Neural progenitor cell (in vitro differentiated cells): Measurements from ENCODE around the gene CCDC51. TPM values are rescaled to one million over a fixed set of nuclear protein-coding genes. Genes with fewer than 3 reads are reported as not detected.

Source experiments
- DNase-seq: peaks from one replicate; pipeline ENCODE4 v3.0.0-alpha.2; 2016; ENCODE audit warnings: low spot score
- H2AFZ ChIP-seq: fragments of 200-600 bp; sonication (generic); replicated peaks from 2 replicates; pipeline ENCODE4 v1.6.1; 2016; ENCODE audit warnings: antibody characterized with exemption
- H3F3A ChIP-seq: fragments of 200-600 bp; sonication (generic); 2 replicates; pipeline ENCODE4 v1.6.1; 2016; ENCODE audit warnings: antibody characterized with exemption, low read depth
- H3K27ac ChIP-seq: fragments of 200-600 bp; sonication (generic); 2 replicates; pipeline ENCODE4 v1.5.1; 2016; ENCODE audit warnings: mild to moderate bottlenecking
- H3K27me3 ChIP-seq: fragments of 200-600 bp; sonication (generic); 2 replicates; pipeline ENCODE4 v1.6.1; 2016; ENCODE audit warnings: mild to moderate bottlenecking, moderate library complexity
- H3K36me3 ChIP-seq: fragments of 200-600 bp; sonication (generic); 2 replicates; pipeline ENCODE4 v1.5.1; 2016
- H3K4me1 ChIP-seq: fragments of 200-600 bp; sonication (generic); 2 replicates; pipeline ENCODE4 v1.6.1; 2016; ENCODE audit warnings: mixed run types
- H3K4me2 ChIP-seq: fragments of 200-600 bp; sonication (generic); 2 replicates; pipeline ENCODE4 v1.6.1; 2016
- H3K4me3 ChIP-seq: fragments of 200-600 bp; sonication (generic); 2 replicates; pipeline ENCODE4 v1.5.1; 2016
- H3K79me2 ChIP-seq: fragments of 200-600 bp; sonication (generic); 2 replicates; pipeline ENCODE4 v1.6.1; 2016; ENCODE audit warnings: low read depth
- H3K9ac ChIP-seq: fragments of 200-600 bp; sonication (generic); 2 replicates; pipeline ENCODE4 v1.6.1; 2016
- H3K9me3 ChIP-seq: fragments of 200-600 bp; sonication (generic); 2 replicates; pipeline ENCODE4 v1.5.1; 2016; ENCODE audit warnings: low read depth
- H4K20me1 ChIP-seq: fragments of 200-600 bp; sonication (generic); 2 replicates; pipeline ENCODE4 v1.6.1; 2016; ENCODE audit warnings: low read depth
- H3K27ac Mint-ChIP-seq: 3 replicates; pipeline ENCODE4 v1.8.0; 2021; ENCODE audit warnings: mixed read lengths
- H3K27me3 Mint-ChIP-seq: 2 replicates; pipeline ENCODE4 v1.8.0; 2022; ENCODE audit warnings: low read depth, mild to moderate bottlenecking, inconsistent platforms, moderate library complexity, mixed read lengths; ENCODE audit not compliant: insufficient read depth
- H3K36me3 Mint-ChIP-seq: 3 replicates; pipeline ENCODE4 v1.8.0; 2021; ENCODE audit warnings: mixed read lengths
- H3K4me1 Mint-ChIP-seq: 3 replicates; pipeline ENCODE4 v1.8.0; 2021; ENCODE audit warnings: mixed read lengths
- H3K4me3 Mint-ChIP-seq: 3 replicates; pipeline ENCODE4 v1.8.0; 2021; ENCODE audit warnings: mild to moderate bottlenecking, moderate library complexity, mixed read lengths
- H3K9me3 Mint-ChIP-seq: 3 replicates; pipeline ENCODE4 v1.8.0; 2020; ENCODE audit warnings: mixed read lengths
- EZH2 ChIP-seq: fragments of 200-600 bp; sonication (generic); IDR thresholded peaks from 2 replicates; pipeline ENCODE4 v1.6.1; 2017; ENCODE audit warnings: antibody characterized with exemption, mild to moderate bottlenecking, moderate library complexity
- EZH2phosphoT487 ChIP-seq: fragments of 200-600 bp; sonication (generic); IDR thresholded peaks from 2 replicates; pipeline ENCODE4 v1.6.1; 2017; ENCODE audit warnings: antibody characterized with exemption
- total RNA-seq: library from RNA; depleted of rRNA; stranded (reverse); fragments of >200 nt; gene quantifications from 2 replicates; pipeline ENCODE4 v1.2.3, GENCODE V29; 2015; ENCODE audit warnings: low replicate concordance
- TF ChIP-seq, protein P1 (sequence below): fragments of 200-600 bp; sonication (generic); IDR thresholded peaks from 2 replicates; pipeline ENCODE4 v1.5.1; 2017; ENCODE audit warnings: antibody characterized with exemption, mild to moderate bottlenecking

Gene CCDC51
- total RNA-seq, 1 donor from 2014 or later: 13.9 TPM

DNA sequence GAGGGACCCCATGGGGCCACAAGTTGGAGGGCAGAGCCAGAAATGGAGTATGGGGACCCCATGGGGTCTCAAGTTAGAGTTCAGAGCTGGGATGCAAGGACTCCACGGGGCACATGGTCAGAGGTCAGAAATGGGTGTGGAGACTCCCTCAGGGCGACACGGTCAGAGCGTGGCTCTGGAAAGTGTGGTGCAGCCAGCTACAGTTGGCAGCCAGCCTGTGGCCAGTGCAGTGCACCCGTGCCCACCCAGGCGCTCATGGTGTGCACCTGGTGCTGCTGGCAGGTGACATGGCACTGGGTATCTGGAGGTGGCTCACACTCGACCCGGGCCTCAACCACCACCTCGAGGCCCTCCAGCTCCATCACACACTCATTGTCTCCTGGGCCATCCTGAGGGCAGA is 21.3 kb downstream of the CCDC51 start:
- Histone ChIP-seq H3K27me3 (no peaks in the 10 kb centered on the region), H3K36me3 (no peaks in the 10 kb centered on the region), H3K9ac (no peak overlapping the region), H4K20me1 (peaks cover 47% of the 10 kb centered on the region), H3F3A (no peaks in the 10 kb centered on the region), H3K4me3 (no peak overlapping the region), H3K9me3 (no peaks in the 10 kb centered on the region), H3K4me1 (no peaks in the 10 kb centered on the region), H3K79me2 (peaks cover 22% of the 10 kb centered on the region), H3K4me2 (no peak overlapping the region), H2AFZ (no peak overlapping the region), H3K27ac (no peak overlapping the region)
- no peak overlapping the region for H3K4me3 Mint-ChIP-seq
- H3K36me3 Mint-ChIP-seq: peaks cover 21% of the 10 kb centered on the region
- no peak for DNase-seq
- no peaks in the 10 kb centered on the region for H3K27me3 Mint-ChIP-seq
- H3K4me1 Mint-ChIP-seq: no peaks in the 10 kb centered on the region
- H3K27ac Mint-ChIP-seq: no peak overlapping the region
- no peak for TF ChIP-seq EZH2phosphoT487
- no peaks in the 10 kb centered on the region for H3K9me3 Mint-ChIP-seq

- H3K27ac Mint-ChIP-seq: no peak overlapping the region
- no peaks in the 10 kb centered on the region for H3K27me3 ChIP-seq
- DNase-seq: no peak
- H3F3A ChIP-seq: no peaks in the 10 kb centered on the region
- H3K9me3 Mint-ChIP-seq: no peaks in the 10 kb centered on the region
- no peaks in the 10 kb centered on the region for H3K4me1 ChIP-seq
- no peaks in the 10 kb centered on the region for H3K4me1 Mint-ChIP-seq
- H3K9me3 ChIP-seq: no peaks in the 10 kb centered on the region
- no peak overlapping the region for H3K4me3 ChIP-seq
- H3K27me3 Mint-ChIP-seq: peaks cover 2% of the 10 kb centered on the region
- H3K4me3 Mint-ChIP-seq: no peak overlapping the region
- H3K4me2 ChIP-seq: no peak overlapping the region
- no peaks in the 10 kb centered on the region for H3K36me3 ChIP-seq
- H2AFZ ChIP-seq: no peak overlapping the region
- no peak for TF ChIP-seq EZH2
- TF ChIP-seq, protein P1, sequence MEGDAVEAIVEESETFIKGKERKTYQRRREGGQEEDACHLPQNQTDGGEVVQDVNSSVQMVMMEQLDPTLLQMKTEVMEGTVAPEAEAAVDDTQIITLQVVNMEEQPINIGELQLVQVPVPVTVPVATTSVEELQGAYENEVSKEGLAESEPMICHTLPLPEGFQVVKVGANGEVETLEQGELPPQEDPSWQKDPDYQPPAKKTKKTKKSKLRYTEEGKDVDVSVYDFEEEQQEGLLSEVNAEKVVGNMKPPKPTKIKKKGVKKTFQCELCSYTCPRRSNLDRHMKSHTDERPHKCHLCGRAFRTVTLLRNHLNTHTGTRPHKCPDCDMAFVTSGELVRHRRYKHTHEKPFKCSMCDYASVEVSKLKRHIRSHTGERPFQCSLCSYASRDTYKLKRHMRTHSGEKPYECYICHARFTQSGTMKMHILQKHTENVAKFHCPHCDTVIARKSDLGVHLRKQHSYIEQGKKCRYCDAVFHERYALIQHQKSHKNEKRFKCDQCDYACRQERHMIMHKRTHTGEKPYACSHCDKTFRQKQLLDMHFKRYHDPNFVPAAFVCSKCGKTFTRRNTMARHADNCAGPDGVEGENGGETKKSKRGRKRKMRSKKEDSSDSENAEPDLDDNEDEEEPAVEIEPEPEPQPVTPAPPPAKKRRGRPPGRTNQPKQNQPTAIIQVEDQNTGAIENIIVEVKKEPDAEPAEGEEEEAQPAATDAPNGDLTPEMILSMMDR: no peak
- peaks cover 17% of the 10 kb centered on the region for H3K79me2 ChIP-seq
- H3K9ac ChIP-seq: no peak overlapping the region
- no peak overlapping the region for H3K27ac ChIP-seq
- H3K36me3 Mint-ChIP-seq: peaks cover 24% of the 10 kb centered on the region
- H4K20me1 ChIP-seq: peaks cover 42% of the 10 kb centered on the region
These were observed 21.8 kb downstream of the CCDC51 start for GRCh38 chr3:48418140-48418539.

GRCh38 chr3:48417529-48418108 is 22.3 kb downstream of the CCDC51 start:
- no peak for TF ChIP-seq EZH2phosphoT487
- TF ChIP-seq, protein P1: no peak
- no peak for TF ChIP-seq EZH2
- no peak overlapping the region for H3K27ac Mint-ChIP-seq
- no peaks in the 10 kb centered on the region for H3K27me3 ChIP-seq
- no peak overlapping the region for H3K4me3 Mint-ChIP-seq
- peaks cover 12% of the 10 kb centered on the region for H3K79me2 ChIP-seq
- no peak overlapping the region for H2AFZ ChIP-seq
- H3K27me3 Mint-ChIP-seq: peaks cover 3% of the 10 kb centered on the region
- DNase-seq: no peak
- no peak overlapping the region for H3K9ac ChIP-seq
- H3K36me3 ChIP-seq: no peaks in the 10 kb centered on the region
- H3K36me3 Mint-ChIP-seq: peaks cover 22% of the 10 kb centered on the region
- no peak overlapping the region for H3K4me3 ChIP-seq
- H3K27ac ChIP-seq: no peak overlapping the region
- no peak overlapping the region for H3K4me2 ChIP-seq
- no peaks in the 10 kb centered on the region for H3K9me3 ChIP-seq
- H3K4me1 Mint-ChIP-seq: no peaks in the 10 kb centered on the region
- no peaks in the 10 kb centered on the region for H3K9me3 Mint-ChIP-seq
- H3F3A ChIP-seq: no peaks in the 10 kb centered on the region
- H4K20me1 ChIP-seq: peaks cover 37% of the 10 kb centered on the region
- H3K4me1 ChIP-seq: no peaks in the 10 kb centered on the region

DNA sequence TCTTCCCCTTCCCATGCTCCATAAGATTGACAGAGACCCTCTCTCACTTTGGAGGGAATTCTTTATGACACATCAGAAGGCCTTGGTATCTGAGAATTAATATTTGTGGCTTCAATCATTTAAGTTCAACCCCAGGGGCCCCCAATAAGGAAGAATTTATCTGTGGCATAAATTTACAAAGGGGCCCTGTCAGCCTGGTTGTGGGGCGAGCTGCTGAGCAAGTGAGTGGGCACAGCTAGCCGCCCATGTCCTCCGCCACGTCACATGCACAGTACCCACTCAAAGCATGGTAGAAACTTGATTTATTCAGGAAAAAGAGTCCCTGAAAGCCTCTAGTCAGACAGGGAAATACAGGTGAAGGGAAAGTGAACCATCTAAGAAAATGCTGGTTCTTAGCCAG is 23.4 kb downstream of the CCDC51 start:
- Histone ChIP-seq H3K27ac (no peak overlapping the region), H3K27me3 (no peaks in the 10 kb centered on the region), H3K36me3 (no peaks in the 10 kb centered on the region), H3K79me2 (peaks cover 1% of the 10 kb centered on the region), H4K20me1 (peaks cover 26% of the 10 kb centered on the region), H3K4me3 (no peak overlapping the region), H3K4me2 (no peak overlapping the region), H3K4me1 (no peaks in the 10 kb centered on the region), H3F3A (no peaks in the 10 kb centered on the region), H2AFZ (no peak overlapping the region), H3K9ac (no peak overlapping the region), H3K9me3 (no peaks in the 10 kb centered on the region)
- Mint-ChIP-seq H3K4me1 (no peaks in the 10 kb centered on the region), H3K27ac (no peak overlapping the region), H3K4me3 (no peak overlapping the region), H3K27me3 (peaks cover 7% of the 10 kb centered on the region), H3K36me3 (peaks cover 25% of the 10 kb centered on the region), H3K9me3 (no peaks in the 10 kb centered on the region)
- TF ChIP-seq EZH2 (no peak), EZH2phosphoT487 (no peak)
- TF ChIP-seq, protein P1: no peak
- no peak for DNase-seq
